GM18520 (cell line): ENCODE results near the gene ZPLD1.

Experiments
- ATAC-seq: cut with Tn5 transposase; IDR thresholded peaks from one replicate; pipeline ENCODE4 v1.9.1; 2021; ENCODE audit not compliant: unreplicated experiment

Gene ZPLD1

DNA sequence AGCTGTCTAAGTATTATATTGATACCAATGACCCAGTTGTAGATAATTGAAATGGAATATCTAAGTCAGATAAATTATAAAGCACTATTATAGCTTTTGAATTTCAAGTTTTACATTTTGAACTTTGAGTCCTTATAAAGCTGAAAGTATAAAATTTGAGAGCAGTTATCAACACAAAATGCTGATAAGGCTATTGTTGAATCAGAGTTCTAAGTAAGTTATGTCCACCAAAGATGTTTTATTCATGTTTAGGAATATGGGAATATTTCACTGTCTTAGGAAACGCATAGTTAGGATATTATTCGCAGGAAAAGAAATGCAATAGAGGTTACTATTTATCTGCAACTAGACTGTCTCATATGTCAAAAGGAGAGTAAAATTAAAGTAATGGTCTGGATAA, 29.4 kb downstream of the ZPLD1 start:
- ATAC-seq: no peak

- ATAC-seq: no peak
Measured at GRCh38 chr3:102466001-102466400, 31.2 kb downstream of the ZPLD1 start.

DNA sequence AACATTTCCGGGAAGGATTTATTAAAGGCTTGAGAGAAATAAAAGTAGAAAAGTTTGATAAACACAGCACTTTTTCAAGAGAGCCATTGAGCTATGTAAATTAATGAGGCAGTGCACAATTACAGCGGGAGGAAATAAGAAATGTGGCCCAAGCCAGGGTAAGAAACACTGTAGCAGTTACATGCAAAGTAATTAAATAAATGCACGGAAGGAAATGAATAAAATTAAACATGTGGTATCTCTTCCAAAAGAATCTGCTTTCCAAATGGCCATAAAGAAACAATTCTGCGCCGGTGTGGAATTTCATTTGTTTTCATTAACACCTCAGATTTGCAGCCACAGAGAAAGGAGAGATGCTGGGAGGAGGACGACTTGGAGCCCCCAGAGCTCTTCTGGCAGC, 35.3 kb downstream of the ZPLD1 start:
- ATAC-seq: no peak

DNA sequence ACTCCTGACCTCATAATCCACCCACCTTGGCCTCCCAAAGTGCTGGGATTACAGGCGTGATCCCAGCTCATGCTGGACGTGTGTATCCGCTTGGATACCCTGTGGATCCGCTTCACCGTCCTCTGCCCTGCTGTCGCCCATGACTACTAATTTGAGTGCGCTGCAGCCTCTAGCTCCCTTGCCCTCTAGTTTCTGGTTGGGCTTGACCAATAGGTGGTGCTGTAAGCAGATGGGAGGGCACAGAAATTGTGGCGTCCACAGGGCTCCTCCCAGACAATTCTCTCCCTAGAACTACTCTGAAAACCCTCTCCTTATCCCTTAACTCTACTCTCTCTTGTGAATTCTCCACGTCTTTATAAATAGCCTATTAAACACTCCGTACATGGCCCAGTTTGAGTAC, 36.2 kb downstream of the ZPLD1 start:
- ATAC-seq: no peak

GRCh38 chr3:102471491-102471890, 36.7 kb downstream of the ZPLD1 start:
- ATAC-seq: no peak

- no peak for ATAC-seq
Measured at GRCh38 chr3:102473648-102474047, 38.8 kb downstream of the ZPLD1 start.

DNA sequence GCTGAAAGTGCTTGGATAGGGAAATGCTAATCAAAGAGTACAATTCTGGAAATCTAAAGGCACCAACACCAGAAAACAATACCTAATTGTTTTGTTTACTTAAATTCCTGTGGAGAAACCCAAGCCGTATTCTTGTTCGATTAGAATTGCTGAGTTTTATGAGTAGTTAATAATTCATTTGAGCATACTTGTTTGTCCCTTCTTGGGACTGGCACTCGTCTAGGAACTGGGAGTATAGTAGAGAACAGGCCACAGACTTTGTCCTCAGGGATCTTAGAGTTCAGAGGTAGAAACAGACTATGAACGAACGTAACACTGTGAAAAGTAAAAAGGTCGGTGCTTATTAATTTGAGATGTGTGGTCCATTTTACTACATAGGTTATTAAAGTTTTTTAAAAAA, 39.4 kb downstream of the ZPLD1 start:
- ATAC-seq: no peak

GRCh38 chr3:102476198-102476597, 41.4 kb downstream of the ZPLD1 start:
- no peak for ATAC-seq

DNA sequence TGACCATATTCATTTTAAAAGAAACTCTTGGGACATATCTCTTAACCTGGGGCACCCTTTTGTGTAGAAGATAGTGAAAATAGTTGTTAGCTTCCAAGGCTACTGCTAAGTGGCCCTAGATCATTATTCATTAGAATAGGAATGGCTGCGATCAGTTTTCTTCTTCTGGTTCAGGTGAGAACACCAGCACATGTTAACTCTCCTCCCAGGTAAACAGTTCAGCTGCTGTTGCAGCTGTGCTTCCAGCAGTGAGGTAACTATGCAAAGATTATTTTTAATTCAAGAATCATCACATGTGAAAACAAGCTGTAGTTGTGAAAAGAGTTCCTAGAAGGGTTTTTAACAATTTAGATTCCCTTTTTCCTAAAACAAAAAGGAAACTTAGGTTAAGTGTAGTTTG, 43.3 kb downstream of the ZPLD1 start:
- ATAC-seq: no peak

DNA sequence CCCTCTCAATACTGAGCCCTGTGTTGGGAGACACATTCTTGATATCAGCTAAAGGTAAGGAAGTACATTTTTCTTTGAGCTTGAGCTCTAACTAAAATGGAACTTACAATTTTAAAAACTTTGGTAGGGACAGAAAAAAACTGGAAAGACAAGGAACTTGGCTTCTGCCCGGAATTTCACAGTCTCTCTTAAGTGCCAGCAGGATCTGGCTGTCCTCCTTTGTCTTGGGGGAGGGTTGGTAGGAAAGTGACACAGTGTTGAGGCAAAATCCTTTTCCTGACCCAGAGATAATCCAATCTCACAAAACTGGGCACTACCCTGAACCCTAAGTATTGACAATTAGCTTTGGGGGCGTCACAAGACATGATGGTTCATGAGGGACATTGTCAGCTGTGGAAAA, 45.3 kb downstream of the ZPLD1 start:
- ATAC-seq: no peak

- ATAC-seq: no peak
Measured at GRCh38 chr3:102481050-102481449, 46.2 kb downstream of the ZPLD1 start.

- ATAC-seq: no peak
Measured at GRCh38 chr3:102483556-102483955, 48.7 kb downstream of the ZPLD1 start.

GRCh38 chr3:102484363-102484762, 49.5 kb downstream of the ZPLD1 start:
- no peak for ATAC-seq

DNA sequence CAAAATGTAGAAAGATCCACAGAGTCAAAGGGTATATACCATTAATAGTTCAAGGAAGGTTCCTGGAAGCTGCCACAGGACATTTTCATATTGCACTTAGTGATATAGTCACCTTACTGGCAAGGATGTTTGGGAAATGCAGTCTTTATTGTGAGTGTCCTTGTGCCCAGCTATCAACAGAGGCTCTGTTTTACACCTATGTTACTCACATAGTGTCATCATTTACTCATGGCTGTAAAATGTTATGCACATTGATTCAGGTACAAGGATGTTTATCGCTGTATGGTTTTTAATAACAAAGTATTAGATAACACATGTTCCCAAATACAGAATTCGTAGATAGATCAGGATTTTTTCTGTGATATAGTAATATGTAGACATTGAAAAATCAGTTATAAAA, 50.9 kb downstream of the ZPLD1 start:
- no peak for ATAC-seq

DNA sequence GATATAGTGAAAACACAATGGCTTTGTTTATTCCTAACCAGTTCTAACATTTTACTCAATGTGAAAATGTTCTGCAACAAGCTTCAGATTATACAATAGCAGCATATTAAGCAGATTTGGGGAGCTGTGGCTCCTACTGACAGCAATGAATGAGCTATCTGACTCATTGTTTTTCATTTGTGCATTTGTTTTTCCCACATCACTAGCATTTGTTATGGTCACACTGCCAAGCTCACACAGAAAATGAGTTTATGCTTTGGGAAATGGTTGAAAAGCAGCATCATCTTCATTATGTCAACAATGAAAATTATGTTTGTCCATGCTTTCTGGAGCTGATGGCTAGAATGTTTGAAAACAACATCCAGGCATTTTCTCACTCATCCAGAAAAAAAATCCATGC, 53.5 kb downstream of the ZPLD1 start:
- no peak for ATAC-seq

GRCh38 chr3:102492300-102492699, 57.5 kb downstream of the ZPLD1 start:
- no peak for ATAC-seq

DNA sequence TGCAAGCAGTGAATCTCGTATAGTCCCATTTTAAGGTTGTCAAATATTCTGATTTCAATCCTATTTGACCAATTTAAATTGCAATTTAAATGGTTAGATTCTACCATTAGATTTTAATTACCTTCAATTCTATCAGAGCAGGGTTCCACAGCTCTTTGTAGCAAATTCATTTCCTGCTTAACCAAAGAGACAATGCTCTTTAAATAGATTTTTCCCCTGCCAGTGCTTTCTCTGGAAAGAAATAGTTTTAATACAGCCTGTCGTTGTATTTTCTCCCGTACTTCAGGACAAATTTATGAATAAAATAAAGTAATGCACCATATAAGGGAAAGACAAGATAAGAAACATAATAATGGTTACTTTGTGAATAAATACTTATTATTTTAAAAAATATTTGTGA, 62.8 kb downstream of the ZPLD1 start:
- ATAC-seq: no peak

DNA sequence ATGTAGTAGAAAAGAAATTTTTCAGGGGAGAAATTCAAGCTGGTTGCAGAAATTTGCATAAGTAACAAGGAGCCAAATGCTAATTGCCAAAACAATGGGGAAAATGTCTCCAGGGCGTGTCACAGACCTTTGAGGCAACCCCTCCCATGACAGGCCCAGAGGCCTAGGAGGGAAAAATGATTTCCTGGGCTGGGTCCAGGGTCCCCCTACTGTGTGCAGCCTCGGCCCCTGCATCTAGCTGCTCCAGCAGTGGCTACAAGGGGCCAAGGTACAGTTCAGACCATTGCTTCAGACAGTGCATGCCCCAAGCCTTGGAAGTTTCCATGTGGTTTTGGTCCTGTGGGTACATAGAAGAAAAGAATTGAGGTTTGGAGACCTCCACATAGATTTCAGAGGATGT, 70.7 kb downstream of the ZPLD1 start:
- ATAC-seq: no peak

DNA sequence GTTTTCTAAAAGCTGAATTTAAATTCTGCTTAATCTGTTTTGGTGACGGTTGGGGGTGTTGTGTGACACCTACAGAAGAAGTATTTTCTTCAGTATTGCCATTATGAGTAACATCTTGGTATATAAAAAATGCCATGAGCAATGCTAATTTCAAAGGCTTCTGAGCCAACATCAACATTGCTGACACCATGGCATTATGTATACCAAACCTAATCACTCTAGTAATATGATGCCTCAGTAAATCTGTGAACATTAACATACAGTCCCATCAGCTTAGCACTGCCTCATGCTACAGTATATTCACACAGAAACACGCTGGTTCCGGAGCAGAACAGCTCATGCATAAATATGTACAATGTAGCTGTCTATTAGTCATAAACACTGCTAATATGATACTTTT, 75.8 kb downstream of the ZPLD1 start:
- no peak for ATAC-seq

DNA sequence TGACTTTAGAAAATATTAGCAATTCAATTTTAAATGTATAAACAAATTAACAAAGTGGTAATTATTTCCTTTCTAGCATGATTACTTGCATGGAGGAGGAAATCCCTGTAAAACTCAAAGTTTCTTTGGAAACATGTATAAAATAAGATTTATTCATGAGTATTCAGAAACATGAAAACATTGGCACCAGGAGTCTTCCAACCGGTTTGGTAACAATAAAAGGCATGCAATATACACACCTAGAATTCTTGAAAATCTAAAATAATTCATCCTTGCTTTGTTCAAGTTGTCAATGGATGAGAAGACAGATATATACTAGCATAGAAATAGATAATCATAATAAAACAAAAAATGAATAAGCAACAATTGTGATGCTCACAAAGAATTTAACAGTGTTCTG, 76.4 kb downstream of the ZPLD1 start:
- ATAC-seq: no peak

GRCh38 chr3:102511639-102512038, 76.8 kb downstream of the ZPLD1 start:
- no peak for ATAC-seq

DNA sequence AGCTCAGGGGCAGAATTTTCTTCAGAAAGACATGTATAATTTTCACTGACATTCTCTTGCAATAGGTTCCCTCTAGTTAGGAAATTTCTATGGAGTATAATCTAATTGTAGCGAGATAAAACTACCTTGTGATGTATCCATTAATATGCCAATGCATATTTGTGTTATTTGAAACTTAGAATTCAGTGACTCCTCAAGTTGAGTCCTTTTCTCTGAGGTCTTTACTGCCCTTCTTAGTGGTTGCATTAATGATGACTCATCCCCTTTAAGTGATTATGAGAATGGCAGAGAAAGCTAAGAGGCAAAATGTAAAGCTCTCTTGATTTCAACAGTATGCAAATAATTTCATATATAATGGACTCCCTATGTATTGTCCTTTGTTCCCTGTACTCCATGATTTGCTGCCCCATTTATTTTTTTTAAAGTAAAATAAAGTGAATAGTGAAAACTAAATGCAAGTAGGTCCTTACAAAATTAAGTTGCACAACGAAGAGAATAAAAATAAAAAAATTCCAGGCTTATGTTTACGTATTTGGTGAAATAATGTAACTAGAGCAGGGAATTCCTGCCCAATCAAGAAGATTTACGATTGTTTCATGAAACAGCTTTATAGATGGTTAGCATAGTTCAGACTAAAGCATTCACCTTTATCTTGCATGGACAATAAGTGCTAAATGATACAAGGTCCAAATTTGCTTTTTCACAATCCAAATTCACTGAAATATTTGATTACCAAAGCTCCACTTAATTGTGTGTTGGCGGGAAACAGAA, 78.1 kb downstream of the ZPLD1 start:
- no peak for ATAC-seq

DNA sequence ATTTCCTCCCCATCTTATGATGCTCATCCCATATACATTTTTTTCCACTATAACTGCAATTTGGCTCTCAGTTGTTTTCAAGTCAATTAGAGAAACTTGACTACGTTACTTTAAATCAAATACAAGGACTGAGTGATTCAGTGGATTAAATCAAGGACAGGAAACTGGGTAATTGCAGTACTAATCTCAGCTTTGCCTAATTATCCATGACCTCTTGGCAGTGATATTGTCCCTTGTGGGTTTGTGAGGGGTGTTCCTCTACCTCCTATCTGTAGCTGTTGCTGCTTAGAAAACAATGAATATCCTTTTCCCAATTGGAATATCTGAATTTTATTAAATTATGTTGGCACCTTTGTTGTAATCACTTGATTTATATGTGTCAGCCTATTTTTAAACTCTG, 79.4 kb downstream of the ZPLD1 start:
- no peak for ATAC-seq
